ENCODE measurements around the gene PLPP3.

The PLPP3 gene

GRCh38 chr1:56547977-56548376 lies 31.4 kb downstream of the PLPP3 start:
- no peak for DNase-seq (ENCODE audit: low read depth, low spot score)

GRCh38 chr1:56547473-56547872 lies 31.9 kb downstream of the PLPP3 start:
- DNase-seq (ENCODE audit: low read depth, low spot score), result no peak

GRCh38 chr1:56545711-56546110 lies 33.7 kb downstream of the PLPP3 start:
- no peak for DNase-seq (ENCODE audit: low read depth, low spot score)

- no peak for DNase-seq (ENCODE audit: low read depth, low spot score)
These were observed 35.4 kb downstream of the PLPP3 start for GRCh38 chr1:56543783-56544612.

- no peak for DNase-seq (ENCODE audit: low read depth, low spot score)
These were observed 36.7 kb downstream of the PLPP3 start for GRCh38 chr1:56542651-56543050.

- DNase-seq (ENCODE audit: low read depth, low spot score), result no peak
These were observed 38.0 kb downstream of the PLPP3 start for GRCh38 chr1:56541408-56541807.

- no peak for DNase-seq (ENCODE audit: low read depth, low spot score)
These were observed 38.9 kb downstream of the PLPP3 start for GRCh38 chr1:56540467-56540866.

GRCh38 chr1:56539520-56539931 lies 39.8 kb downstream of the PLPP3 start:
- DNase-seq (ENCODE audit: low read depth, low spot score), result no peak

GRCh38 chr1:56538532-56538931 lies 40.8 kb downstream of the PLPP3 start:
- no peak for DNase-seq (ENCODE audit: low read depth, low spot score)

GRCh38 chr1:56537660-56538059 lies 41.7 kb downstream of the PLPP3 start:
- no peak for DNase-seq (ENCODE audit: low read depth, low spot score)

- DNase-seq (ENCODE audit: low read depth, low spot score), result no peak
These were observed 43.4 kb downstream of the PLPP3 start for GRCh38 chr1:56535939-56536338.

- peak; percentile 87 for DNase-seq (ENCODE audit: low read depth, low spot score)
These were observed 44.0 kb downstream of the PLPP3 start for GRCh38 chr1:56535362-56535761.

GRCh38 chr1:56534130-56534651 lies 45.2 kb downstream of the PLPP3 start:
- DNase-seq (ENCODE audit: low read depth, low spot score), result no peak

- DNase-seq (ENCODE audit: low read depth, low spot score), result no peak
These were observed 45.7 kb downstream of the PLPP3 start for GRCh38 chr1:56533621-56534020.

GRCh38 chr1:56533197-56533596 lies 46.2 kb downstream of the PLPP3 start:
- no peak for DNase-seq (ENCODE audit: low read depth, low spot score)

GRCh38 chr1:56532350-56532683 lies 47.0 kb downstream of the PLPP3 start:
- DNase-seq (ENCODE audit: low read depth, low spot score), result no peak

GRCh38 chr1:56531624-56532349 lies 47.6 kb downstream of the PLPP3 start:
- no peak for DNase-seq (ENCODE audit: low read depth, low spot score)

- no peak for DNase-seq (ENCODE audit: low read depth, low spot score)
These were observed 49.6 kb downstream of the PLPP3 start for GRCh38 chr1:56529801-56530200.

GRCh38 chr1:56527548-56528302 lies 51.6 kb downstream of the PLPP3 start:
- no peak for DNase-seq (ENCODE audit: low read depth, low spot score)

- no peak for DNase-seq (ENCODE audit: low read depth, low spot score)
These were observed 52.7 kb downstream of the PLPP3 start for GRCh38 chr1:56526571-56527174.

- no peak for DNase-seq (ENCODE audit: low read depth, low spot score)
These were observed 53.8 kb downstream of the PLPP3 start for GRCh38 chr1:56525489-56526041.
